RWPE1 (cell line): ENCODE measurements around the gene CMIP.

ENCODE experiments used
- CTCF ChIA-PET: fragments of 350-600 bp; sonication (Branson Sonifier 250); formaldehyde crosslinking; extraction: SDS; loops from one replicate; lab custom pipeline; 2021; lab: Yijun Ruan, JAX
- POLR2A ChIA-PET: fragments of 400-600 bp; formaldehyde crosslinking; extraction: SDS; loops from one replicate; lab custom pipeline; 2020; ENCODE audit warnings: antibody characterized with exemption; ENCODE audit not compliant: low non-redundant PET; lab: Yijun Ruan, JAX
- DNase-seq: peaks from one replicate; pipeline ENCODE4 v3.0.0; 2012; ENCODE audit warnings: low spot score
- H3K27ac ChIP-seq: fragments of 450-650 bp; 2 replicates; pipeline ENCODE4 v1.5.1; 2017
- CTCF ChIP-seq: fragments of 450-650 bp; conservative IDR thresholded peaks from 2 replicates; pipeline ENCODE4 v1.5.1; 2017; ENCODE audit warnings: low read depth, mild to moderate bottlenecking

The CMIP gene

DNA sequence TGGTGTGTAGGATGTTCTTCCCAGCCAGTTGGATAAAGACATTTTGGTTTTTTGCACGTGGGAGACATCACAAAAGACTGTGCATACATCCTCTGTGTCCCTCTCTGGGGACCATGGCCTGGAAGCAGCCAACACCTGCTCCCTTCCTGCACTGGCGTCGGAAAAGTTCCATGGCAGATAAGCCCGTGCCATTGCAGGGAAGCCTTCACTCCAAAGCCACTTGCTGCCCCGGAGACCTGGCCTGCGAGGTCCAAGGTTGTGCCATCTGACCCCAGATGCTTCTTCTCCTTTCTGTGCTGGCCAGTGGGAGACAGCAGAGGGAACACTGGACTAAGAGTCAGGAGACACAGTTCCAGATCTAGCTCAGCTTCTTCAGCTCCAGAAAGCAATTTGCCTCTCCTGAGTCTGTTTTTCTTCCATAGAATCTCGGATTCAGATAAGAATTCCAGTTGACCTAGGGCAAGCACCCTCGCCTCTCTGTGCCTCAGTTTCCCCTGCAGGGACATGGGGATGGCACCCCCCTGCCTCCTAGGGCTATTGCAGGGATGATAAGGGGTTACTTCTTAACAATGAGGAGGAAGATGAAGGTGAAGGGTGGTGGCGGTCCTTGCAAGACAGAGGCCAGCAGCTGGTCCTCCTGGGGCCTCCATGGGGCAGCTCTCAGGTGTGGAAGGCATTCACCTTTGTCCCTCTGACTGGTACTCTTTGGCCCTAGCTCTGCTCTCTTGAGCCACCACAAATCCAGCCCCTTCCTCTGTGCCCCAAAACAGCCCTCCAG lies 134.2 kb downstream of the CMIP start:
- TF ChIP-seq CTCF, result no peak
- ChIA-PET POLR2A (no interaction called here), CTCF (no interaction called here)
- no peak for DNase-seq
- peak overlapping the region; percentile 91 for H3K27ac ChIP-seq

- no peak for TF ChIP-seq CTCF
- H3K27ac ChIP-seq, result peak overlapping the region; percentile 91
- peak; percentile 95 for DNase-seq
- ChIA-PET CTCF (no interaction called here), POLR2A (no interaction called here)
Measured at GRCh38 chr16:81581107-81581506, 136.5 kb downstream of the CMIP start.

DNA sequence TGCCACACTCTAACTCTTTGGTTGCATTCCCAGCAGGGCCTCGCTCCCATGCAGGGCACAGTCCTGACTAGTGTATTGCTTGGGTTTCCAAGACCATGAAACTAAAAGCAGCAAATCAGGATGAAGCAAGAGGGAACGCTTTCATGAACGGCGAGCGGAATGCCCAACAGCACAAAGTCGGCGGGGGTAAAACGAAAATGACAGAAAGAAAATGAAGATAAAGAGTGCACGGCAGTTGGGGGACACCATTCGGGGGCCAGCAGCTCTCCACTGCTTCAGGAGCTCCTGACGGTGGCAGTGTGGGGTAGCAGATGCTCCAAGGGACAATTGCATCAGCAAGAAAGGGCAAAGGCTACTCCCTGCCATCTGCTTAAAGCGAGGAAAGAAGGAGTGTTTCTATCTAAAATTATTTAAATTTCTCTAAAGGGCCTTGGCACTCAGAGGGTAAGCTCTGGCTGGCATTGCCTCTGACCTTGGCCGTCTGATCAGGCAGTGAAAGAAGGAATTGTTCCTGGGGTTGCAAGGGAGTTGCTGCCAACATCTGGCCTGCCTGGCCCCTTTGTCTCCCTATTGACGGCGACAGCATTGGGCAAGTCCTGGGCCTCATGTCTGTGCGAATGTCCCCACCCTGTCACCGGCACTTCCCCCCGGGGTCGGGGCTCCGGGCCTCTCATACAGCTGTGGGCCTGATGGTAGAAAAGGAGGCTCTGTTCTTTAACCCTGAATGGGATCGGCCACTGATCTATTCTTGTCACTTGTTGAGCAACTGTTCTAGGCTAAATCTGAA lies 138.2 kb downstream of the CMIP start:
- DNase-seq, result no peak
- POLR2A ChIA-PET, result no interaction called here
- CTCF ChIA-PET, result no interaction called here
- TF ChIP-seq CTCF, result no peak
- peak overlapping the region; percentile 91 for H3K27ac ChIP-seq

- POLR2A ChIA-PET, result no interaction called here
- peak; percentile 86 for DNase-seq
- TF ChIP-seq CTCF, result no peak
- peak overlapping the region; percentile 91 for H3K27ac ChIP-seq
- CTCF ChIA-PET, result interaction anchor here (0.6 kb wide), 1 partner anchor 363 kb away, joined by 3 read pairs; no protein-coding TSS in a partner anchor
Measured at GRCh38 chr16:81583893-81584631, 139.5 kb downstream of the CMIP start.

DNA sequence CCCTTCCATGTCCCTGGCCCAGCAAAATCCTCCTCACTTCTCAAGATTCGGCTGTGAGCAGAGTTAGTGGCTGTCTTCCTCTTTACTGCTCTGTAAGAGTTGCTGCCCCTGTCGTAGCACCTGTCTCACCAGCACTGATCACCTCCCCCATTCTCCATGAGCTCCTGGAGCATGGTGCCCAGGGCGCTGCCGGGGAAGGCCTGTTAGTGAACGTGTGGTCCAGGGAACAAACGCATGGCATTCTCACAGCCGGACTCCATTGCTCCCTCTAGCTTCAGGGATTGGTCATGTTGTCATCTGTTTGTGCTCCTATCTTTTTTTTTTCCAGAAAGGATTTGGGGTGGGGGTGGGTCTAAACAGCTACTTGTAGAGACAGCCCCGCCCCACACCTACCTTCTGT lies 141.2 kb downstream of the CMIP start:
- DNase-seq, result no peak
- no peak overlapping the region for H3K27ac ChIP-seq
- CTCF ChIA-PET, result interaction anchor here (0.7 kb wide), 1 partner anchor 102 kb away, joined by 4 read pairs; no protein-coding TSS in a partner anchor
- TF ChIP-seq CTCF, result no peak
- POLR2A ChIA-PET, result no interaction called here

DNA sequence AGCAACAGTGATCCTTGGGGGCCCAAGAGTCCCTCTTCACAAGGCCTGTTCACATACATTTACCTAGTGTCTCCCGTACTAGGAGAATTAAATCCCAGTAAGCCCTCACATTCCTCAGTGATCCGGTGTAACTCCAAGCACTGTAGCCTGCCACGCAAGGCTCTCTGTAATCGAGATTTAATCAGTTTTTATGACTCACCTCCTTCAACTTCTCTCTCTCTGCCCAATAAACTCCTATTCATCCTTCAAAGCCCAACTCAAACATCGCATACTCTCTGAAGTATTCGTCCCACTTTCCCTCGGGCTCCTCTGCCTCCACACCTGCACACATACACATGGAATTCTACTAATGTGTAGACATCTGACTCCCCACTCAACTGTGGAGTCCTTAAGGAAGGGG lies 141.8 kb downstream of the CMIP start:
- TF ChIP-seq CTCF, result no peak
- no peak for DNase-seq
- H3K27ac ChIP-seq, result no peak overlapping the region
- ChIA-PET CTCF (interaction anchor here (0.8 to 1.4 kb wide), 2 partner anchors 12 to 48 kb away, joined by 5 to 7 read pairs; no protein-coding TSS in a partner anchor), POLR2A (no interaction called here)
